Activated CD4-positive, alpha-beta T cell treated with anti-CD3 and anti-CD28 coated beads, Interleukin-10, Interleukin-2, amounts not matched to agents 100 ng/mL and 50 ng/mL, durations not matched to agents 16 hours and 8 hours (primary cell): ENCODE data around the gene HAUS7.

Source experiments
- DNase-seq: peaks from one replicate; pipeline ENCODE4 v3.0.0-alpha.2; 2020

HAUS7 gene

DNA sequence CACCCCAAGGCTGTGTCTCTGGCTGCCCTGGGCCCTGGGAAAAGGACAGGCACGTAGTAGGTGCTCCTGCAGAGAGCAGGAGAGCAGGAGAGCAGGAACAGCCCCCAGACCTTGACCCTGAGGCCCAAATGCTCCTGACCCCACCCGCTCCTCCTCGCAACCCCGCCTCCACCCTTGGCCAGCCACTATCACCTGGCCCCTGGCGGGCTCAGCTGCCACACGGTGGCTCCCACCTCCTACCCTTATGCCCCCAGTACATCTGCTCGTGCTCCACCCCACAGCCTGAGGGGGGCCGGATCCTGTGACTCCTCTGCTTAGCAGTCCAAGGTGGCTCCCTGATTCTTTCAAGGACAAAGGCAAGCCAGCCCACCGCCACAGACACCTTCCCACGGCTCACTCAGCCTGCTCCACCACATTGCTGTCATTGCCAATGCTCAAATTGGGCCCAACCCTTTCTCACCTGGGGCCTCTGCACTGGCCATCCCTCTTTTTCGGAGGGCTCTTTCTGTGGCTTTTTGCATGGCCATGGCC is 5.4 kb upstream of the HAUS7 start:
- DNase-seq = no peak

- DNase-seq = no peak
Measured at GRCh38 chrX:153475271-153475670, 4.9 kb upstream of the HAUS7 start.

DNA sequence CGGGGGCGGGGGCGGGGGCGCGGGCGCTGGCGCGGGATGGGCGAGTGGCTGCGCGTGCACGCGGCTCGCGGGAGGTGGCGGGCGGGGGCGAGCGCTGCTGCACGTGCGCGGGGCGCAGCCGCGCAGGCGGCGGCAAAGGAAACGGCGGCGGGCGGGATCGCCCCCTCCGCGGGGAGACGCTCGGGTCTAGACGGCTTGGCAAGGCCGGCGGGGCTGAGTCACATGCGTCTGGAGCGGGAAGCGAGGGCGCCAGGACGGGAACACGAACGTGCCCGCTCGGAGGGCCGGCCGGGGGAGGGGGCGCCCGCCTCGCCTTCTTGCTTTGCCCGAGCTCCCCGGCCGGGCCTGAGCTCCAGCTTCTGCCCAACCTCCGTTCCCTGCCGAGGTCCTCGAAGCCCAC is 4.3 kb upstream of the HAUS7 start:
- peak; percentile 6 for DNase-seq

DNA sequence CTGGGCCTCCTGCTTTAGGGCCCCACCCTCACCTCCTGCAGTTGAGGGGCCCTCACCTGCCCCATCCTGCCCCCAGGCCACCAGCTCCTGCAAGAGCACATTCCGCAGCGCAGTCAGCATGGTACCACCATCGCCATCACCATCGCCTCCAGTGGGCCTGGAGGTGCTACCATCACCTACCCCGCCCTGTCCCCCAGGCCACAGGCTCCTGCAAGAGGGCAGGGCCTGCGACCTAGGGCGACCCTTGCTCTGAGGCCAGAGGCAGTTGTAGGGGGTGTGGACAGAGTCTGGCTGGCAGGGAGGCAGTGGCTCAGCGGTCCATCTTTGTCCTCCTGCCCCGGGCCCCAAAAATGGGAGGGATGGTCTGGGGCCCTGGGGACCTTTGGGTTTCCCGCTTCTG is 3.9 kb upstream of the HAUS7 start:
- no peak for DNase-seq

- DNase-seq = no peak
Measured at GRCh38 chrX:153473126-153473525, 2.8 kb upstream of the HAUS7 start.

DNA sequence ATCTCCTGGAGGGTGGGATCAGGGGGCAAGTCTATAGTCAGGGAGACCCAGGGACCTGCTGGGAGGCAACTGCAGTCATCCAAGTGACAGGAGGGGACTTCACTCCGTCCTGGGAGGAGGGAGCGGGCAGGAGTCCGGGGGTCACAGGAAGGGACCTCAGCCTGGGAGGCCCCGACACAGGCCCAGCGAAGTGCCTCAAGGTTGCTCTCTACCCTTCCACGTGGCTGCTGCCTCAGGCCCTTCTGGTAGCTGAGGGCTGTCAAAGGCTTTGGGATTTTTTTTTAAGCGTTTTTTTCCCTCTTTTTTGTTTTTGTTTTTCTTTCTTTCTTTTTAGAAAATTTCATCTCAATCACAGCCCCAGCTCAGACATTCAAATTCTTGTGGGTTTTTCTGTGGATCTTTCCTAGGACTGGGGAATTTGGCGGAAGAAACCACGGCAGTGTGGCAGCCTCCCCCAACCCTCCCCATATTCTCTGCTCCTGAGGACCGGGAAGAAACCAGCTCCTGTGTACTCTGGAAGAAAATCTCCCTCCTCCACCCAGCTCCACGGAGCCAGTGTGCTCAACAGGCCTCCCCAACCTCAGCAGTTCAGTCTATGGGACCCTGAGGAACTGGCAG is 1.4 kb upstream of the HAUS7 start:
- no peak for DNase-seq

DNA sequence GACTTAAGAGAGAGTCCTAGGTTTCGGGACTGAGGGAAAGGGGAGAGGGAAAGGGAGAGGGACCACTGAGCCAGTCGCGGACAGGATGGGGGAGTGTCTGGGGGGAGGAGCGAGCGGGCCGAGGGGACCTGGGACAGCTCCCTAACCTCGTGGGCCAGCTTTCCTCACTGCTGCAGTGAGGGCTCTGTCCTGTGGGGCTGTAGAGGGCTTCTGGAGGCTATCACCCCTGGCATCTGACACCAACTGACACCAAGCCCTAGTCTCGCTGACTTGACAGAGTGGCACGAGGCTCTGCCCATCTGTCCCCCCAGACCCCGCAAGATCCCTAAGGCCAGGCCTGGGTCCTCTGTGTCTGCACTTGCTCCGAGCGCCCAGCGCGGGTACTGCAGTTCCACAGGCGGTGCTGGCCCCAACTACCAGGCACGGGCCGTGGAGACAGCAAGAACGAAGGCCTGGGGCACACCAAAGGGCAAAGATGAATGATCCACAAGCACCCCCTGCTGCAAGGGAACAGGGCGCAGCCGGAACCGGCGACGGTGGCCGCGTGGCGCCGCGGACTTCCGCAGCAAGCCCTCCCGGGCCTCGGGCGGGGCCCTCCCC is 465 bp downstream of the HAUS7 start:
- DNase-seq = peak; percentile 29

DNA sequence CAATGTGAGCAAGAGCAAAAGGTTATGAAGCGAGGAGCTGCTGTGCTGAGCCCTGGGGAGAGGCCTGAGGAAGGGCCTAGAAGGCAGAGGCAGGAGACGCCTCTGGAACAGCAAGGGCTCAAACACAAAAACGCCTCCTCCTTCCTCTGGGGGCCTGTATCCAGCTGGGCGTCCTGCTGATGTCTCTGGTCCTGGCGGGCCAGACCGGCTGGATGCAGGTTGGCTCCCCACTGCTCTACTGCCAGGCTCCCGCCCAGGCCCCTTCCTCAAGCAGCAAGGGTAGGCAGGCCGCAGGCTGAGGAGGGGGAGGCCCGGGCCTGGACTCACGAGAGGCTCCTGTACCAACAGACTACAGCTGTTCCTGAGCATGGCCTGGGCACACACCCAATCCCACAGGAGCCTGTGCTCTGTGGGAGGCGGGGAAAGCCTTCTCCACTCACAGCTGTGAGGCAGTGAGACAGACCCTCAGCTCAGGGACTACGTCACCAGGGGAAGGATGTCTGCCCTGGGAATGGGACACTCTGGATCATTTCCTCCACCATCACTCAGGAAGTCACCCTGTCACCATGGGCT is 2.3 kb downstream of the HAUS7 start:
- DNase-seq = no peak

DNA sequence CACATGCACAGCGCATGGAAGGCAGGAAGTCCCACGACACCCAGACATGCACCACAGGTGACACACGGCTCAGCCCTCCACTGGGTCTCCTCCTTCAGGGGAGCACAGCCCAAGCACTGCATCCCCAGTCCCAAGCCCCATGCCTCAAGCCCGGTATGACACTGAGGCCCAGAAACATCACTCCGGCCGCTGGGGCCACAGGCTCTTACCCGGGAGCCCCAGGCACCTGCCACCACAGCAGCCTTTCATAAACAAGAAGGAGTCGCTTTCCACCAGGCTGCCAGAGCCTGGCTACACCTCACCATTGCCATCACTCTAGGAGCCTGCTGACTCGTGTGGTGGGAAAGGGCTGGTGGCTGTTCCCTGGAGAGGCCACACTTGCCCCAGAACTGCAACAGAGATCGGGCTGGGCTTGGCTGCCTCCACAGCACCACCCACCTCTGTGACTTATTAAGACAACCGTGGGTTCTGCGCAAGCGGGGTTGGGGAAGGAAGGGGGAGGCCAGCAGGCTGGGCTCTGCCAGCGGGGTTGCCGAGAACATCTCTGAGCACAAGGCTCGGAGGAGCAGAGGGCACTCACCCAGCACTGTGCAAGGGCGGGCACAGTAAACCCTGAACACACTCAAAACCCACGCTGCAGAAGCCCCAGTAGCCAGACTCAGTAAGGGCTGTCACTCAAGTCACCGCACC is 4.5 kb downstream of the HAUS7 start:
- no peak for DNase-seq

GRCh38 chrX:153464116-153464515 is 6.3 kb downstream of the HAUS7 start:
- DNase-seq = no peak

DNA sequence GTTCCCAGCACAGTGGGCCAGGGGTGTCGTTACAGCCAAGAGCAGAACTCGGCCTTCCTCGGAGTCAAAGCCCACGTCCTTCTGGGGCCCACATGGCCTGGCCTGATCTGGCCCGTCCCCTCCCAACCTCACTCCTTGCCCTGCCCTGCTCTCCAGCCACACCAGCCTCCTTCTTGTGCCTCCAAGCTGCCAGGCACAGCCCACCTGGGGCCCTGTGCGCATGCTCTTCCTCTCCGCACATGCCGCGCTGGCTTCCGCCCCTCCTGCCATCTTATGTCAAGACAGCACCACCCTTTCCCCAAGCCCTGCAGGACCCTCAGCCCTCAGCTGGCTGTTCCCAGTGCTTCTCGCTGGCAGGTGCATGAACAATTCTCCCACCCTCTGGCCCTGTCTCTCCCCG is 6.8 kb downstream of the HAUS7 start:
- DNase-seq = no peak

DNA sequence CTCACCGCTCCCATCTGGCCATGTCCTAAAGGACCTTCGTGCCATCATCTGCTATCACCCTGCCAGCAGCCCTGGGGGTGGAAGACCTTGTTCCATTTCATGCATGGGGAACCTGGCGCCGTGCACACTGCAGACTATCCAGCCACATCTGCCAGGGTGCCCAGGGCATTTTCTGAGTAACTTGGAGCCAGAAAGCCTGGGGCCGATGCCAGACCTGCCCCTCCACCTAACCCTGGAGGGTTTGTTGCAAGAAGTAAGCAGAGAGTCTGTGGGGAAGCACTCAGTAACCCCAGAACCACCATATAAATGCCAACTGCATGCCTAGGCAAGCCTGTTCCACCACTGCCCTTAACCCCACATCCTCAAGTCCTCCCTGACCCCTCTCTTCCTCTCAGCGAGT is 7.3 kb downstream of the HAUS7 start:
- DNase-seq = no peak

GRCh38 chrX:153462291-153462690 is 8.1 kb downstream of the HAUS7 start:
- no peak for DNase-seq

DNA sequence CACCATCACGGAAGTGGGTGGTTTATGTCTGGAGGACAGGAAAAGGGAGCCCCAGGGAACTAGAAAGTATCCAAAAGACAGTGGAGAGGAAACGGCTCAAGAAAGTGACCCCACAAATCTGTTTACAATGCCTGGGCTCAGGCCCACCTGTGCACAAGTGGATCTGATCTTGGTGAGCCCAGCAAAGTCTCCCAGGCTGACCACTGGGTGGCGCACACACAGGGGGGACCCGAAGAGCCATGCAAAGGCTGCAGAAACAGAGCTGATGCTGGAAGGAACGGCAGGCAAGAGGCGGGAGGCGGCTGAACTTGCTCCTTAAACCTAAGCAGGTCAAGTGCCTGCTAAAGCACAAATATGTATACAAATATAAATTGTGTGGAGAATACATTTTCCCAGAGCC is 9.6 kb downstream of the HAUS7 start:
- peak; percentile 61 for DNase-seq

DNA sequence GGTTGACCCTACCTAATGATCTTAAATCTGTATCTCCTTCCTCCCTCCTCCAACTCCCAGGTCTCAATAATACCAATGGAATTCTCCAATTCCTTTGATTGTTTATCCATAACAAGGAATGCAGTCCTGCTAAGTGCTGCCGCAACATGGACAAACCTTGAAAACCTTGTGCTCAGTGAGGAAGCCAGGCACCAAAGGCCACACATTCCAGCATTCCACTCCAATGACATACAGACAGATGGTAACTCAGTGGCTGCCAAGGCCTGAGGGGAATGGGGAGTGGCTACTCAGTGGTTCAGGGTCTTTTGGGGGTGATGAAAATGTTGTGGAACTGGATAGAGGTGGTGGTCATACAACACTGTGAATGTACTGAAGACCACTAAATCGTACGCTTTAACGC is 10.4 kb downstream of the HAUS7 start:
- no peak for DNase-seq

DNA sequence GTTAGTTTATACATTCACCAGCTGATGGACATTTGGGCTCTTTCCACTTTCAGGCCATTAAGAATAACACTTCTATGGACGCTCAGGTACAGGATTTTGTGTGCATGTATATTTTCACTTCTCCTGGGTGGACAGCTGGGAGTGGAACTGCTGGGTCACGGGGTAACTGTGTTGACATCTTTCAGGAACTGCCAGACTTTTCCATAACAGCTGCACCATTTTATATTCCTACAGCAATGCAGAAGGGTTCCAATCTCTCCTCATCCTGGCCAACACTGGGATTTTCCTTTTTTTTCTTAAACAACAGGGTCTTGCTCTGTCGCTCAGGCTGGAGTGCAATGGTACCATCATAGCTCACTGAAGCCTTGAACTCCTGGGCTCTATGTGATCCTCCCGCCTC is 11.9 kb downstream of the HAUS7 start:
- no peak for DNase-seq

DNA sequence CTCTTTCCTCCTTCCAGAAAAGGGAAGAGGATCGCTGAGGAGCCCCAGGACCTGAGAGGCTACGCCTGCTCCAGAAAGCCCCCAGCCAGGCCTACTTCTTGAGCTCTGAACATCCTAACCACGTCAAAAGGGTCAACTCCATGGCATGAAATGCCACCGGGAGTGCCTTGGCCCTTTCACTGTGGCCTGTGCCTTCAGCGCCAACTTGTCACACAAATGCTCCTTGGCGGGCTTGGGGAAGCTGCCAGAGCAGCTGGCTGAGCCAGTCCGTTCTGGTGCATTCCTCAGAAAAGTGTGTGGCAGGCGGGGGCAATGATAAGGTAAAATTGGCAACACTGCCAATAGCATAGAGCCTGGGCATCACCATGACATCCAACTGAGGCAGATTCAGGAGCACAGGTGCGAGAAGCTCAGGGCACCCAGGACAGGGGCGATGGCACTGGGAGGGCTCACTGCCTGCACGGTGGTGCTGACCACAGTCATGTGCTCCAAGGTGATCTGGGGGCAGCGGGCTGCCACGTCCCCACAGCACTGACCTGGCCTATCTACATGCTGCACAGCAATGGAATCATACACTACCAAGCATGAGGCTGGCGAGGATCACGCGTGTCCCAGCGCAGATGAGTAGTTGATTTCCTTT is 12.4 kb downstream of the HAUS7 start:
- DNase-seq = no peak

DNA sequence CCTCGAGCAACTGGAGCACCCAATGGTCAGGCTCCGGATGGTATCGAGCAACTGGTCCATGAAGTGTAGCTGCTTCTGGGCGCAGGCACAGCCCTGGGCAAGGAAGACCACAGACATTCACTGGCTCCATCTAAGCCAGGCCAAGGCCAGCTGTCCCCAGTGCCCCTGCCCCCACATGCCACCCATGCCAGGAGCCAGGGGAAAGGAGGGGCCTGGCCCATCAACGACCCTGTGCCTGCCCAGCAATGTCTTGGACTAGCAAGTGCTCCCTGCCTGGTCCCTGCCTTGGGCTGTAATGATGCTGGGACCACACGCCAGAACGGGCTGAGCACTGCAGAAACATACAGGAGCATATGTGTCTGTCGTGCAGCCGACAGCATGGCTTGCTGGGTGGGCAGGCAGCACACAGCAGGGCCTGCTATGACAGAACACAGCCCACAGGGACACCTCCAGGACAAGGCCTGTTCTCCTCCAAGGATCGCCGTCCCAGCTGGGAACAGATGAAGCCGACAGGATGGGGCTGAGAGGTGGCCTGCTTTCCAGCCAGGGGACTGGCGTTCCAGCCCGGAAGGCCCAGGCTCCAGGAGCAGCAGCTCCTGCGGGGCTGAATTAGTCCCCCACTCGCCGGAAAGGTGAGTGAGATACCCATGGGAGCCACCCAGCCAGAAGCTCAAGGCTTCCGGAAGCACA is 13.1 kb downstream of the HAUS7 start:
- no peak for DNase-seq

- DNase-seq = no peak
Measured at GRCh38 chrX:153456704-153457103, 13.7 kb downstream of the HAUS7 start.

DNA sequence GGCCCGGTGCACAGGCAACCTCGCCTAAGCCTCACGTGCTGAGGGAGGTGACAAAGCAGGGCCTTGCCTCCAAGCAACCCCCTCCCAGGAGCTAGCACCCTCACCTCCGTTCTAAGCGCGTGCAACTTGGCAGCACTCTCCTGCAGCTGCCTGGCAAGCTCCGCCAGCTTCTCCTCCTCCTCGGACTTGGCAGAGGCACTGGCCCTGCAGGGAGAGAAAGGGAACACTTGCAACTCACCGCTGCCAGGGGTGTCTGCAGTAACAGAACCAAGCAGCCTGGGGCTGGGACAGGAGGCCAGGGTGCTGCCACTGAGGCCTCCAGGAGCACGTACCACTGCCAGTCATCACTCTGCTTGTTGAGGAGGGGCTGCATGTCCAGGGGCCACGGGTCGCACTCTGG is 14.2 kb downstream of the HAUS7 start:
- no peak for DNase-seq

DNA sequence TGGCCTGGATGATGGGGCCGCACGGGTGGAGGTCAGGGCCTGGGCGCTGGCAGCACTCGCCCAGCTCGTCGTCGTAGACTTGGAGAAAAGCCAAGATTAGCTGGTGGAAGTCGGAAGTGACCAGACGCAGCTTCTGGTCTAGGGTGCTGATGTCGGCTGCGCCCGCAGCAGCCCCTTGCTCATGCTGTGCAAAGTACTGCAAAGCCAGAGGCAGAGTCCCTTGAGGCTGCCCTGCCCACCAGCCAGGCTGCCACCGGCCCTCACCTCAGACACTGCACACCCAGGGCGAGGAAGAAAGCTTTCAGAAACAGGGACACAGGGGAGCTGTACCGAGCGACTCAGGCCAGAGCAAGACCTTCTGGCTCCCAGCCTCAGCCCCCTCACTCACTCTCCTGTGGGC is 14.8 kb downstream of the HAUS7 start:
- DNase-seq = no peak

DNA sequence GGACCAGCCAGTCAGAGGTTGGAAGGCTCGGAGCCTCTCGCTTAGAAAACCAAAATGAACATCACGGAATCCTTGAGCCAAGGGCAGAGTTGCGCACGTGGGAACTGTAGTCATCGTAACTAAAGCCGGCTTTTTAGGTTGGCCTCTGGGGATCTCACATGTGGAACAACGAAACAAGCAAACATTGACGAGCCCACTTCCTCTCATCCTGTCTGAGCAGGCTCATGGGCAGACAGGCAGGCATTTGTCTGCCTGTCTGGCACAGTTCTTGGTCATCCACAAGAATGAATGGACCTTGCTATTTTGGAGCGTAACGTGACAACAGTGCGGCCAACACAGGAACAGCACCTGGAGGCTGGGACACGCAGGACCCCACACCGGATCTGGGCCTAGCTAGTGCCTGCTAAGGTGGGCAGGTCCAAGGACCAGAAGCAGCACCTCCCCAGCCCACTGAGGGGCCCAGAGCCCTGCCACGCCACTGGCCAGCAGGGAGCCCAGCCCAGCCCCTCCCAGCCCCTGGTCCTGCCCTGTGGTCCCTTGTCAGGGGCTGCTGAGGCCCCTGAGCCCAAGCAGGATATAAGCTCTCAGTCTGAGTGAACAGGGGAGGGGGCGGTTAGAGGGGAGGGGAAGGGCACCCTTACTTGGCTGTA is 15.3 kb downstream of the HAUS7 start:
- no peak for DNase-seq

- DNase-seq = no peak
Measured at GRCh38 chrX:153450949-153451277, 19.5 kb downstream of the HAUS7 start.
